ENCODE measurements around the gene PIK3C2G. TPM values are rescaled to one million over a fixed set of nuclear protein-coding genes. Genes with fewer than 3 reads are reported as not detected.

Gene PIK3C2G
- polyA plus RNA-seq, 2 donors: 1.8 to 2.1 TPM

- no peak overlapping the region for H3K27ac ChIP-seq (ENCODE audit: low read depth in 2 of 2, low read length in 1 of 2)
- 93% methylated on average over 4 of the region's 4 CpGs for WGBS, 2 donors
Observed at GRCh38 chr12:18570543-18570942, 309.2 kb downstream of the PIK3C2G start.

GRCh38 chr12:18576104-18576626, 314.8 kb downstream of the PIK3C2G start:
- no peaks in the 10 kb centered on the region for H3K27me3 ChIP-seq (ENCODE audit: control insufficient read depth in 1 of 2, insufficient read depth in 2 of 2, low read length in 2 of 2)
- H3K9me3 ChIP-seq (ENCODE audit: control insufficient read depth in 2 of 2, insufficient read depth in 1 of 2, low read depth in 1 of 2, low read length in 1 of 2): no peaks in the 10 kb centered on the region
- H3K4me3 ChIP-seq (ENCODE audit: low read depth in 1 of 2, low read length in 2 of 2): no peak overlapping the region
- no peaks in the 10 kb centered on the region for H3K36me3 ChIP-seq (ENCODE audit: control insufficient read depth in 2 of 2, insufficient read depth in 2 of 2, low read length in 1 of 2)
- H3K4me1 ChIP-seq (ENCODE audit: control insufficient read depth in 2 of 2, insufficient read depth in 2 of 2, low read length in 1 of 2): no peaks in the 10 kb centered on the region
- WGBS, 2 donors: 65 to 77% methylated on average over 1 of the region's 1 CpG
- H3K27ac ChIP-seq (ENCODE audit: low read depth in 2 of 2, low read length in 1 of 2): no peak overlapping the region

More at GRCh38 chr12:18570543-18570942, 309.2 kb downstream of the PIK3C2G start:
- no peaks in the 10 kb centered on the region for H3K27me3 ChIP-seq (ENCODE audit: control insufficient read depth in 1 of 2, insufficient read depth in 2 of 2, low read length in 2 of 2)
- no peak overlapping the region for H3K4me3 ChIP-seq (ENCODE audit: low read depth in 1 of 2, low read length in 2 of 2)
- H3K9me3 ChIP-seq (ENCODE audit: control insufficient read depth in 2 of 2, insufficient read depth in 1 of 2, low read depth in 1 of 2, low read length in 1 of 2): no peaks in the 10 kb centered on the region
- H3K4me1 ChIP-seq (ENCODE audit: control insufficient read depth in 2 of 2, insufficient read depth in 2 of 2, low read length in 1 of 2): no peaks in the 10 kb centered on the region
- H3K36me3 ChIP-seq (ENCODE audit: control insufficient read depth in 2 of 2, insufficient read depth in 2 of 2, low read length in 1 of 2): no peaks in the 10 kb centered on the region

- H3K27ac ChIP-seq (ENCODE audit: low read depth in 2 of 2, low read length in 1 of 2): no peak overlapping the region
- no peaks in the 10 kb centered on the region for H3K9me3 ChIP-seq (ENCODE audit: control insufficient read depth in 2 of 2, insufficient read depth in 1 of 2, low read depth in 1 of 2, low read length in 1 of 2)
- H3K36me3 ChIP-seq (ENCODE audit: control insufficient read depth in 2 of 2, insufficient read depth in 2 of 2, low read length in 1 of 2): no peaks in the 10 kb centered on the region
- H3K4me3 ChIP-seq (ENCODE audit: low read depth in 1 of 2, low read length in 2 of 2): no peak overlapping the region
- H3K27me3 ChIP-seq (ENCODE audit: control insufficient read depth in 1 of 2, insufficient read depth in 2 of 2, low read length in 2 of 2): no peaks in the 10 kb centered on the region
- no peaks in the 10 kb centered on the region for H3K4me1 ChIP-seq (ENCODE audit: control insufficient read depth in 2 of 2, insufficient read depth in 2 of 2, low read length in 1 of 2)
- WGBS, 2 donors: 76 to 81% methylated on average over 1 of the region's 1 CpG
Observed at GRCh38 chr12:18576648-18577047, 315.3 kb downstream of the PIK3C2G start.

- no peaks in the 10 kb centered on the region for H3K9me3 ChIP-seq (ENCODE audit: control insufficient read depth in 2 of 2, insufficient read depth in 1 of 2, low read depth in 1 of 2, low read length in 1 of 2)
- H3K36me3 ChIP-seq (ENCODE audit: control insufficient read depth in 2 of 2, insufficient read depth in 2 of 2, low read length in 1 of 2): no peaks in the 10 kb centered on the region
- no peaks in the 10 kb centered on the region for H3K4me1 ChIP-seq (ENCODE audit: control insufficient read depth in 2 of 2, insufficient read depth in 2 of 2, low read length in 1 of 2)
- 38 to 52% methylated on average over 1 of the region's 1 CpG for WGBS, 2 donors
- no peaks in the 10 kb centered on the region for H3K27me3 ChIP-seq (ENCODE audit: control insufficient read depth in 1 of 2, insufficient read depth in 2 of 2, low read length in 2 of 2)
- no peak overlapping the region for H3K4me3 ChIP-seq (ENCODE audit: low read depth in 1 of 2, low read length in 2 of 2)
- no peak overlapping the region for H3K27ac ChIP-seq (ENCODE audit: low read depth in 2 of 2, low read length in 1 of 2)
Observed at GRCh38 chr12:18578191-18578590, 316.9 kb downstream of the PIK3C2G start.

GRCh38 chr12:18580291-18580690, 319.0 kb downstream of the PIK3C2G start:
- 70 to 73% methylated on average over 3 of the region's 3 CpGs for WGBS, 2 donors
- Histone ChIP-seq H3K27ac (ENCODE audit: low read depth in 2 of 2, low read length in 1 of 2) (no peak overlapping the region), H3K4me1 (ENCODE audit: control insufficient read depth in 2 of 2, insufficient read depth in 2 of 2, low read length in 1 of 2) (no peaks in the 10 kb centered on the region), H3K36me3 (ENCODE audit: control insufficient read depth in 2 of 2, insufficient read depth in 2 of 2, low read length in 1 of 2) (no peaks in the 10 kb centered on the region), H3K9me3 (ENCODE audit: control insufficient read depth in 2 of 2, insufficient read depth in 1 of 2, low read depth in 1 of 2, low read length in 1 of 2) (no peaks in the 10 kb centered on the region), H3K27me3 (ENCODE audit: control insufficient read depth in 1 of 2, insufficient read depth in 2 of 2, low read length in 2 of 2) (no peaks in the 10 kb centered on the region), H3K4me3 (ENCODE audit: low read depth in 1 of 2, low read length in 2 of 2) (no peak overlapping the region)

GRCh38 chr12:18580706-18581105, 319.4 kb downstream of the PIK3C2G start:
- 41 to 56% methylated on average over 2 of the region's 2 CpGs for WGBS, 2 donors
- H3K4me3 ChIP-seq (ENCODE audit: low read depth in 1 of 2, low read length in 2 of 2): no peak overlapping the region
- H3K9me3 ChIP-seq (ENCODE audit: control insufficient read depth in 2 of 2, insufficient read depth in 1 of 2, low read depth in 1 of 2, low read length in 1 of 2): no peaks in the 10 kb centered on the region
- H3K36me3 ChIP-seq (ENCODE audit: control insufficient read depth in 2 of 2, insufficient read depth in 2 of 2, low read length in 1 of 2): no peaks in the 10 kb centered on the region
- no peaks in the 10 kb centered on the region for H3K4me1 ChIP-seq (ENCODE audit: control insufficient read depth in 2 of 2, insufficient read depth in 2 of 2, low read length in 1 of 2)
- no peak overlapping the region for H3K27ac ChIP-seq (ENCODE audit: low read depth in 2 of 2, low read length in 1 of 2)
- H3K27me3 ChIP-seq (ENCODE audit: control insufficient read depth in 1 of 2, insufficient read depth in 2 of 2, low read length in 2 of 2): no peaks in the 10 kb centered on the region

GRCh38 chr12:18581232-18581962, 320.1 kb downstream of the PIK3C2G start:
- Histone ChIP-seq H3K4me1 (ENCODE audit: control insufficient read depth in 2 of 2, insufficient read depth in 2 of 2, low read length in 1 of 2) (no peaks in the 10 kb centered on the region), H3K36me3 (ENCODE audit: control insufficient read depth in 2 of 2, insufficient read depth in 2 of 2, low read length in 1 of 2) (no peaks in the 10 kb centered on the region), H3K4me3 (ENCODE audit: low read depth in 1 of 2, low read length in 2 of 2) (no peak overlapping the region), H3K9me3 (ENCODE audit: control insufficient read depth in 2 of 2, insufficient read depth in 1 of 2, low read depth in 1 of 2, low read length in 1 of 2) (no peaks in the 10 kb centered on the region), H3K27me3 (ENCODE audit: control insufficient read depth in 1 of 2, insufficient read depth in 2 of 2, low read length in 2 of 2) (no peaks in the 10 kb centered on the region), H3K27ac (ENCODE audit: low read depth in 2 of 2, low read length in 1 of 2) (no peak overlapping the region)
- 65% methylated on average over 2 of the region's 2 CpGs for WGBS, 2 donors

- Histone ChIP-seq H3K9me3 (ENCODE audit: control insufficient read depth in 2 of 2, insufficient read depth in 1 of 2, low read depth in 1 of 2, low read length in 1 of 2) (no peaks in the 10 kb centered on the region), H3K36me3 (ENCODE audit: control insufficient read depth in 2 of 2, insufficient read depth in 2 of 2, low read length in 1 of 2) (no peaks in the 10 kb centered on the region), H3K4me1 (ENCODE audit: control insufficient read depth in 2 of 2, insufficient read depth in 2 of 2, low read length in 1 of 2) (no peaks in the 10 kb centered on the region), H3K4me3 (ENCODE audit: low read depth in 1 of 2, low read length in 2 of 2) (no peak overlapping the region), H3K27ac (ENCODE audit: low read depth in 2 of 2, low read length in 1 of 2) (no peak overlapping the region), H3K27me3 (ENCODE audit: control insufficient read depth in 1 of 2, insufficient read depth in 2 of 2, low read length in 2 of 2) (no peaks in the 10 kb centered on the region)
Observed at GRCh38 chr12:18583655-18584054, 322.3 kb downstream of the PIK3C2G start.

GRCh38 chr12:18586581-18586980, 325.3 kb downstream of the PIK3C2G start:
- H3K36me3 ChIP-seq (ENCODE audit: control insufficient read depth in 2 of 2, insufficient read depth in 2 of 2, low read length in 1 of 2): no peaks in the 10 kb centered on the region
- no peaks in the 10 kb centered on the region for H3K4me1 ChIP-seq (ENCODE audit: control insufficient read depth in 2 of 2, insufficient read depth in 2 of 2, low read length in 1 of 2)
- H3K27ac ChIP-seq (ENCODE audit: low read depth in 2 of 2, low read length in 1 of 2): no peak overlapping the region
- no peaks in the 10 kb centered on the region for H3K27me3 ChIP-seq (ENCODE audit: control insufficient read depth in 1 of 2, insufficient read depth in 2 of 2, low read length in 2 of 2)
- no peak overlapping the region for H3K4me3 ChIP-seq (ENCODE audit: low read depth in 1 of 2, low read length in 2 of 2)
- H3K9me3 ChIP-seq (ENCODE audit: control insufficient read depth in 2 of 2, insufficient read depth in 1 of 2, low read depth in 1 of 2, low read length in 1 of 2): no peaks in the 10 kb centered on the region

- Histone ChIP-seq H3K36me3 (ENCODE audit: control insufficient read depth in 2 of 2, insufficient read depth in 2 of 2, low read length in 1 of 2) (no peaks in the 10 kb centered on the region), H3K27ac (ENCODE audit: low read depth in 2 of 2, low read length in 1 of 2) (no peak overlapping the region), H3K4me1 (ENCODE audit: control insufficient read depth in 2 of 2, insufficient read depth in 2 of 2, low read length in 1 of 2) (no peaks in the 10 kb centered on the region), H3K27me3 (ENCODE audit: control insufficient read depth in 1 of 2, insufficient read depth in 2 of 2, low read length in 2 of 2) (no peaks in the 10 kb centered on the region), H3K4me3 (ENCODE audit: low read depth in 1 of 2, low read length in 2 of 2) (no peak overlapping the region), H3K9me3 (ENCODE audit: control insufficient read depth in 2 of 2, insufficient read depth in 1 of 2, low read depth in 1 of 2, low read length in 1 of 2) (no peaks in the 10 kb centered on the region)
Observed at GRCh38 chr12:18589316-18589715, 328.0 kb downstream of the PIK3C2G start.
